ENCODE results near the gene APLF.
A peak's percentile ranks its signal among the peaks of the same experiment; 100 is the strongest.

APLF gene

DNA sequence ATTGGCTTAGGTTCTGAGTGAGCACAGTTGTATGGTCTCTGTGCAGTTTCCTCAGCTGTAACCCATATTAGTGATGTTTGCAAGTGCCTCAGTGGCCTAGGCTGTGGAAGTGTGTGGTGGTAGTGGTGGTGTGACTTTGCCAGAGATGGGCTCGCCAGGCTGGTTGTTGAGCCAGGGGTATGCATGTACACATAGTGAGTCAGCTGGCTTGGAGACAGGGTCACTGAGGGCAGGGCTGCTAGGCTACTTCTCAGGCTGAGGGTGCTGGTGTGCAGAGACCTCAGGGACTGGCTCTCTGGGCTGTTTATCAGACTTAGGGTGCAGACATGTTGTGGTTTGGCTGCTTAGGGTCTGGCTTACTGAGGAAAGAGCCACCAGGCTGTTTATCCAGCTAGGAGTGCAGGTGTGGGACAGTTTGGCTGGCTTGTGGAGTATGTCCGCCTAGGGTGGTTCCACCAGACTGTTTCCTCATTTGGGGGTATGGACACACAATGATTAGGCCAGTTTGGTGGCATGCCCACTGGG lies 15.0 kb downstream of the APLF start:
- no peak for DNase-seq (ENCODE audit: low spot score)
- TF ChIP-seq, protein P1, sequence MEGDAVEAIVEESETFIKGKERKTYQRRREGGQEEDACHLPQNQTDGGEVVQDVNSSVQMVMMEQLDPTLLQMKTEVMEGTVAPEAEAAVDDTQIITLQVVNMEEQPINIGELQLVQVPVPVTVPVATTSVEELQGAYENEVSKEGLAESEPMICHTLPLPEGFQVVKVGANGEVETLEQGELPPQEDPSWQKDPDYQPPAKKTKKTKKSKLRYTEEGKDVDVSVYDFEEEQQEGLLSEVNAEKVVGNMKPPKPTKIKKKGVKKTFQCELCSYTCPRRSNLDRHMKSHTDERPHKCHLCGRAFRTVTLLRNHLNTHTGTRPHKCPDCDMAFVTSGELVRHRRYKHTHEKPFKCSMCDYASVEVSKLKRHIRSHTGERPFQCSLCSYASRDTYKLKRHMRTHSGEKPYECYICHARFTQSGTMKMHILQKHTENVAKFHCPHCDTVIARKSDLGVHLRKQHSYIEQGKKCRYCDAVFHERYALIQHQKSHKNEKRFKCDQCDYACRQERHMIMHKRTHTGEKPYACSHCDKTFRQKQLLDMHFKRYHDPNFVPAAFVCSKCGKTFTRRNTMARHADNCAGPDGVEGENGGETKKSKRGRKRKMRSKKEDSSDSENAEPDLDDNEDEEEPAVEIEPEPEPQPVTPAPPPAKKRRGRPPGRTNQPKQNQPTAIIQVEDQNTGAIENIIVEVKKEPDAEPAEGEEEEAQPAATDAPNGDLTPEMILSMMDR (IDR thresholded peaks at IDR 0.05; ENCODE audit: extremely low read depth, insufficient read depth, missing control alignments) = no peak
- in situ Hi-C loops (cut with MboI; ENCODE audit: low pct_unique_long_range_greater_than_20kb, low sequenced_read_pairs, unreplicated experiment) = loop anchor here (25.0 kb wide), 1 partner anchor 230 kb away; no protein-coding TSS in a partner anchor

GRCh38 chr2:68483011-68483410 lies 15.6 kb downstream of the APLF start:
- TF ChIP-seq, protein P1 (IDR thresholded peaks at IDR 0.05; ENCODE audit: extremely low read depth, insufficient read depth, missing control alignments) = no peak
- in situ Hi-C loops (cut with MboI; ENCODE audit: low pct_unique_long_range_greater_than_20kb, low sequenced_read_pairs, unreplicated experiment) = loop anchor here (25.0 kb wide), 1 partner anchor 229 kb away; no protein-coding TSS in a partner anchor
- DNase-seq (ENCODE audit: low spot score) = no peak

DNA sequence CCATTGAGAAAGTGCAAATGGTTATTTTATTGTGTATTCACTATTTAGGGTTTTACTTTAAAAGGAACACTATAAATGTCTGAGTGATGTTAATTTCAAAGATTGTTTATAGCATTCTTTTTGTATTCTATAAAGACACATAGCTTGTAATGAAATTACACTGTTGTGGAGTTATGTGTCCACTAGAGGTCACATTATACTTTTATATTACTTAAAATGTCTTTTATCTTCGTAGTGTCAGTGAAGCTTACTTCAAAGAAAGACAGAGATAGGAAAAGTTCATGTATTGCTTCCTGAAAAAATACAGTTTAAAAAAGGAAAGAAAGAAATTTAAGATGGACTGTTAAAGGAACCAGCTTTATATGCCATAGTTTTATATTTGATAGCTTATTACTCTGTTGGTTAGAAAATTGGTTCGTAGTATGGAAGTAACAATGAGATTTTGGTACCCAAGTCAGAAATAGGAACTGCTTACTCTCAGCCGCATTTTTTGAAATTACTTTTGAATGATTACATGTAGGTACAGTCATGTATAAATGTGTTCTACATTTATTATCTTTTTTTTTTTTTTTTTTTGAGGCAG lies 20.5 kb downstream of the APLF start:
- TF ChIP-seq, protein P1 (IDR thresholded peaks at IDR 0.05; ENCODE audit: extremely low read depth, insufficient read depth, missing control alignments) = peak; percentile 36
- peak; percentile 36 for DNase-seq (ENCODE audit: low spot score)
- in situ Hi-C loops (cut with MboI; ENCODE audit: low pct_unique_long_range_greater_than_20kb, low sequenced_read_pairs, unreplicated experiment) = loop anchor here (25.0 kb wide), 1 partner anchor 224 kb away; no protein-coding TSS in a partner anchor

DNA sequence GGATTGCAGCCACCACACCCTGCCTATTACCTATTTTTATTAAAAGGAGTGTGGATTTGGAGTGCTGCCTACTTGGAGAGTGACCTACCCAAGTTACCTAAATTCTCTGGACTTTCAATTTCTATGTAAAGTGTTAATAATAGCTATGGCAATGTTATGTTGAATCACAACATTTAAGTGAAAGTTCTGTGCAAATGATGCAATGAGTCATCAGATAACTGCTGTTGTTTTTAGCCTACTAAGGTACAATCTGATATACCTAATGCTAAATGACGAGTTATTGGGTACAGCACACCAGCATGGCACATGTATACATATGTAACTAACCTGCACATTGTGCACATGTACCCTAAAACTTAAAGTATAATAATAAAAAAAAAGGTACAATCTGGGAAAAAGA lies 21.2 kb downstream of the APLF start:
- in situ Hi-C loops (cut with MboI; ENCODE audit: low pct_unique_long_range_greater_than_20kb, low sequenced_read_pairs, unreplicated experiment) = loop anchor here (25.0 kb wide), 1 partner anchor 224 kb away; no protein-coding TSS in a partner anchor
- peak; percentile 25 for DNase-seq (ENCODE audit: low spot score)

GRCh38 chr2:68489282-68489681 lies 21.9 kb downstream of the APLF start:
- in situ Hi-C loops (cut with MboI; ENCODE audit: low pct_unique_long_range_greater_than_20kb, low sequenced_read_pairs, unreplicated experiment) = loop anchor here (25.0 kb wide), 1 partner anchor 223 kb away; no protein-coding TSS in a partner anchor
- DNase-seq (ENCODE audit: low spot score) = no peak
- TF ChIP-seq, protein P1 (IDR thresholded peaks at IDR 0.05; ENCODE audit: extremely low read depth, insufficient read depth, missing control alignments) = no peak

DNA sequence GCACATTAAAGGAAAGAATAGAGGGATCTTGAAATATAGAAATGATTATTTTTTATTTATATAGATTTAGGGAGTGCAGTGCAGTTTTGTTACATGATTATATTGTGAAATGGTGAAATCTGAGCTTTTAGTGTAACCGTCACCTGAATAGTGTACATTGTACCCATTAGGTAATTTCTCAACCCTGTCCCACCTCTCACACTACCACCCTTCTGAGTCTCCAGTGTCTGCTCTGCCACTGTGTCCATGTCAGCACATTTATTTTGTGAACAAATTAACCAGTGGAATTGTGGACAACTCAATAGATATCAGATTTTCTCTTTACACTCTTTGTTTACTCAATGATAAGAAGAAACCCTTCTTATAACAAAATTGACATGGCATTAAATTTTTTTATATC lies 24.2 kb downstream of the APLF start:
- DNase-seq (ENCODE audit: low spot score) = no peak
- in situ Hi-C loops (cut with MboI; ENCODE audit: low pct_unique_long_range_greater_than_20kb, low sequenced_read_pairs, unreplicated experiment) = loop anchor here (25.0 kb wide), 1 partner anchor 221 kb away; no protein-coding TSS in a partner anchor

DNA sequence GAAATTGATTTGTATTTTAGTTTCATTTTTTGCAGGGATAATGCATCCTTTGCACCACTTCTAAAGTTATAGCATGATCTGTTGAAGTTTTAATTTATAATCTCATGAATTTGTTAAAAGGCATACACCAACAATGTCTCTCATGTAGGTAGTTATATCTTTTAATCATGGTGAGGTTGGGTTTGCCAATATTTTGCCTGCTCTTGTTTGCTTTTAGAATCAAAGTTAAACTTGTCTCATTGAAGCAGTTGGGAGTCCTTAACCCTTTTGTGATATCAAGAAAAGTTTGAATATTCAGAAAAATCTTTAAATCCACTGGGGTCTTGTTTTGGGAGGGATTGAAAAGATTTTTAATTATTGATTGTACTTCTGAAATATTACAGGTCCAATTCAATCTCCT lies 31.7 kb downstream of the APLF start:
- TF ChIP-seq, protein P1 (IDR thresholded peaks at IDR 0.05; ENCODE audit: extremely low read depth, insufficient read depth, missing control alignments) = no peak
- in situ Hi-C loops (cut with MboI; ENCODE audit: low pct_unique_long_range_greater_than_20kb, low sequenced_read_pairs, unreplicated experiment) = loop anchor here (25.0 kb wide), 1 partner anchor 213 kb away; no protein-coding TSS in a partner anchor
- no peak for DNase-seq (ENCODE audit: low spot score)

More for the DNA sequence above, 24.2 kb downstream of the APLF start:
- TF ChIP-seq, protein P1 (IDR thresholded peaks at IDR 0.05; ENCODE audit: extremely low read depth, insufficient read depth, missing control alignments) = no peak

Data from GM13977 (cell line).